LoVo (cell line): ENCODE results near the gene SLC8A1.

Source experiments
- DNase-seq: peaks from one replicate; pipeline ENCODE4 v3.0.0-alpha.2; 2016; ENCODE audit warnings: low spot score

Gene SLC8A1

DNA sequence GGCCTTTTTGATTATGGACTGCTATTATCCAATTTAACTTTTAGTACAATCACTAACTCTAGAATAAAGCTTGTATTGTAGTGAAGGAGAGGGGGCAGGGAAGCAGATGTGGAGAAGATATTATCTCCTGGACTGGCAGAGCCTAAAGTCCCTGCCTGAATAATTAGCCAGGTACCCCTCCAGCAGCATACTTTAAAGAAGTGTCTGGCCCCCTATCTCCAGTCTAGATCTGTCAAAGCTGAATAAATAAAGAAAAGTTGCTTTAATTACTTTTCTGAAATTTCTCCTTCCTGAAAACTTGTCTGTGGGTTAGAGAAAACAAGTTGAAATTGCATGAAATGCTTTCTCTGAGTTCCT is 258.2 kb downstream of the SLC8A1 start:
- no peak for DNase-seq

DNA sequence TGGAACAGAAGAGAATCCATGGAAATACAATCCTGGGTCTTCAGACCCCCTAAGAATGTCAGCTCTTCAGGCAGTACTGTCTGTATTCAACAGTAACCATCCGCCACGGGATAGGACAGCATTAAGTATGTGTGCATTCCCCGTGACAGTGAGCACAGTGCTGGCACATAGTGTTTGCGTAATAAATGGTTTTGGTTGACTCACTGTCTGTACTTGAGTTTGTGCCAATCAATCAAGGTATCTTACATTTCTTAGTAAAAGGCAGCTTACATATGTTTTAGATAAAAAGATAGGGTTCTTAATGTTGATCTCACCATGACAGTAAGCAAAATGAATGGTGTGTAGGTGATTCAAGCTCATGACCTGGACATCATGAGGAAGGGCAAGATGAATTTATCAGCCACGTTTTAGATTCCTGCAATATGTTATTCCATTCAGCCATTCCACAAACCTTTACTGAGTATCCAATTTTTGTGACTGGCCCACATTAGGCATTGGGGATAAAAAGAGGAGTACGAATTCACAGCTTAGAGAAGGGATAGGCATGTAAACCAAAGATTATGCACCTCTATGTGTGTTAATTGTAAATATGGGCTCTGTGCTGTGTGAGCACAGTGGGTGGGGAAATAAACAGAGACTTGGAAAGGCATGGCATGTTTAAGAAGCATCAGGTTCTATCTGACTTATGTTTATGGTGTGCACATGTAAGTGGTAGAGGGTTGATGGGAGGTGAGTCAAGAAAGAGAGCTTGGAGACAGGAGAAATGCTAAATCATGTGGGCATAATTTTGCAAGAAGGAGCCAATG is 258.8 kb downstream of the SLC8A1 start:
- no peak for DNase-seq

DNA sequence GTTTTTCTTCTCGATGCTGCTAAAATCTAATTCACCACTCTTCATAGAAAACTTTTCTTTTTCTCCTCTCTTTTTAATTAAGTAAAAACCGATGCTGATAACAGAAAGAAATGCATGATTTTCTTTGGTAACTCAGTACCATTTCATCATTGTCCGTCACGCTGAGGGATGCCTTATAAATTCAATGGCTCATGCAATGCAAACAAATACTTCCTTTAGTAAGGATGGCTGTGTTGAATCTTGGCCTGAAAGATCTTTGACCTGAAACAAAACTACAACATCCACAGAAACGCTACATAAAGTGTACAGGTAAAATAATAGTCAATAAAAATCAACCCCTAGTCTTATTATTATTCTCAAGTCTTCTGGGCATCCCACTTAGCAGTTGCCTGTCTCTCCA is 261.4 kb downstream of the SLC8A1 start:
- DNase-seq, result no peak

- no peak for DNase-seq
These were observed 262.0 kb downstream of the SLC8A1 start for GRCh38 chr2:40189881-40190280.

- DNase-seq, result no peak
These were observed 264.8 kb downstream of the SLC8A1 start for GRCh38 chr2:40187054-40187453.

GRCh38 chr2:40184551-40184950 is 267.3 kb downstream of the SLC8A1 start:
- DNase-seq, result no peak

GRCh38 chr2:40181855-40182254 is 270.0 kb downstream of the SLC8A1 start:
- no peak for DNase-seq

- DNase-seq, result no peak
These were observed 272.1 kb downstream of the SLC8A1 start for GRCh38 chr2:40179801-40180200.

GRCh38 chr2:40178971-40179370 is 272.9 kb downstream of the SLC8A1 start:
- DNase-seq, result no peak

- DNase-seq, result no peak
These were observed 273.6 kb downstream of the SLC8A1 start for GRCh38 chr2:40178171-40178778.

- DNase-seq, result no peak
These were observed 274.5 kb downstream of the SLC8A1 start for GRCh38 chr2:40177366-40177765.

GRCh38 chr2:40173276-40173675 is 278.6 kb downstream of the SLC8A1 start:
- no peak for DNase-seq

- no peak for DNase-seq
These were observed 282.0 kb downstream of the SLC8A1 start for GRCh38 chr2:40169856-40170255.

GRCh38 chr2:40169430-40169829 is 282.5 kb downstream of the SLC8A1 start:
- DNase-seq, result no peak

DNA sequence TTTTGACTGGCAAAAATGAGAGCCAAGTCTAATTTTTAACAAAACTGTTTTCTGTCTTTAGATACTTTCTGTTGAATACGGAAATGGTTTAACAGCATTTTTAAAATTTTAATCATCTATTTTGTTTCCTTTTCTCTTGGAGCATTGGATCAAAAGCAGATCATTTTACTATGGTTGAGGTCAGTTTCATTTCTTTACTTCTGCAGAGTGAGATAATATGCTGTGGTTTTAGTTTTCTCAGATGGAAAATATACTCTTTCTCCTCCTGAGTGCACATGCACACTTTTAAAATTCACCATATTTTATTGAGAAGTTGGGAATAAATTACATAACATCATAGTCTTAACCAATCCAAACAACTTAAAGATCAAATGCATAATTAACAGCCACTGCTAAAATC is 283.3 kb downstream of the SLC8A1 start:
- no peak for DNase-seq

- DNase-seq, result peak; percentile 43
These were observed 283.9 kb downstream of the SLC8A1 start for GRCh38 chr2:40168032-40168431.

GRCh38 chr2:40166006-40166405 is 285.9 kb downstream of the SLC8A1 start:
- DNase-seq, result no peak

DNA sequence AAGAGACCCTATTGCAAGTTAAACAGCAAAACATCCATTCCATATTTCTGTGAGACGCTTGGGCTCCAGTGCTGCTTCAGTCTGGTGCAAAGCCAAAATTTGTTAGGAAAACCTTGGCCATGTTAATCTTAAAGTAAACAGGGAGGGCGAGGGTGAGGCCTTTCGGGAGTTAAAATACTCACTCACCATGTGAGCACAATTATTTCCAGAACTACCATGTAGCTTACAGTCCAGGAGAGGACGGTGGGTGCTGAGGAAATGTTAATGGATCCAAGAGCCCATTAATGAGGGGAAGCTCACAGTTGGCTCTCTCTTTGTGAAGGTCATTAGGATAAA is 286.4 kb downstream of the SLC8A1 start:
- no peak for DNase-seq

GRCh38 chr2:40164736-40165508 is 287.0 kb downstream of the SLC8A1 start:
- DNase-seq, result no peak

GRCh38 chr2:40161986-40162385 is 289.9 kb downstream of the SLC8A1 start:
- DNase-seq, result no peak

GRCh38 chr2:40160751-40161218 is 291.1 kb downstream of the SLC8A1 start:
- DNase-seq, result no peak

- DNase-seq, result no peak
These were observed 292.6 kb downstream of the SLC8A1 start for GRCh38 chr2:40159333-40159732.

GRCh38 chr2:40158781-40159180 is 293.1 kb downstream of the SLC8A1 start:
- no peak for DNase-seq
